ENCODE data around the gene TRABD2B.

Gene TRABD2B

DNA sequence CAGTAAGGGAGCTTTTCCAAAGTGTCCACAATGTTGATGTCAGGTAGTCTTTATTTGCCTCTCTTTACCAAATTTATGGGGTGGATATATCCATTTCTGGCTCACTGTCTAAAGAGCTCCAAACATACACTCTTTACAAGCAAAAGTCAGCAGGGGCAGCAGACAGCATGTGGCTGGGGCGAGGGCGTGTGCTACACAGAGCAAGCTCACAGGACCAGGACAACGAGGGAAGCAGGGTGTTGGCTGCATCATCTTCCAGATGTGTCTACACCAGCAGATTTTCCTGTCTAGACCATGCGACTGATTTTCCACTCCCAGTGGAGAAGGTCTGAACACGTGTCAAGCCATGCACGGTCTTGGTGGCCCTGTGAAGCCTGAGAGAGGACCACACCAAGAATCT is 123.8 kb downstream of the TRABD2B start:
- DNase-seq = no peak

DNA sequence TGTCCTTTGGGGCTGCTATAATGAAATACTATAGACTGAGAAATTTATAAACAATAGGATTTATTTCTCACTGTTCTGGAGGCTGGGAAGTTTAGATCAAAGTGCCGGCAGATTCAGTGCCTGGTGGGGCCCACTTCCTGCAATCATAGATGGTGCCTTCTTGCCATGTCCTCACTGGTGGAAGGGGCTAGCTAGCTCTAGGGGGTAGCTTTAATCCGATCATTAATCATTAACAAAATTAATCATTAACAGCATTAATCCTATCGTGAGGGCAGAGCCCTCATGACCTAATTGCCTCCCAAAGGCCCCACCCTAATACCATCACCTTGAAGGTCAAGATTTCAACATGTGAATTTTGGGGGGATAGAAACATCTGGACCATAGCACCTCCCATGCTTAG is 124.3 kb downstream of the TRABD2B start:
- DNase-seq = no peak

DNA sequence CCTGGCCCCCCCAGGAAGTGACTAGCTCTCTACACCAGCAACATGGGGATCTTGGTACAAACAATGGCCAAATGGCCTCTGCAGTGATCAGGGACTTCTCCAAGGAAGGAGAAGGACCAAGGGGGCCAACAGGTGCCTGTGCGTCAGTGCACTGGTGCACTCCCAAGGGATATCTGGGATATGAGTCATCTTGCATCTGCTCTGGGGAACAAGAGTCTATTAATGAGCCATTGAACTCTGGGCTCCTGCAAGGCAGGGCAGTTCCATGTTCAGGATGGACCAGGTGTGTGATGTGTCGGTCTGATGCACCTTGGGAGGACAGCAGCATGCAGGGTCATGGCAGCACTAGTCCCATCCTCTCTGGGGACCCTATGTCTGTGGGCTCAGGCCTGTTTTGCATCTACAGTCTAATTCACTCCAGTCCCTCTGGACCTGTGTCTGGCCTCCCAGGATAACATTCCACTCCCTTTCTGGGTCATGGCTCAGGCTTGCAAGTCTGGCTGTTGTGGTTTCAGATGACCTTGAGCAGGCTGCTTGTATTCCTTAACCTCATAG is 125.3 kb downstream of the TRABD2B start:
- DNase-seq = no peak

DNA sequence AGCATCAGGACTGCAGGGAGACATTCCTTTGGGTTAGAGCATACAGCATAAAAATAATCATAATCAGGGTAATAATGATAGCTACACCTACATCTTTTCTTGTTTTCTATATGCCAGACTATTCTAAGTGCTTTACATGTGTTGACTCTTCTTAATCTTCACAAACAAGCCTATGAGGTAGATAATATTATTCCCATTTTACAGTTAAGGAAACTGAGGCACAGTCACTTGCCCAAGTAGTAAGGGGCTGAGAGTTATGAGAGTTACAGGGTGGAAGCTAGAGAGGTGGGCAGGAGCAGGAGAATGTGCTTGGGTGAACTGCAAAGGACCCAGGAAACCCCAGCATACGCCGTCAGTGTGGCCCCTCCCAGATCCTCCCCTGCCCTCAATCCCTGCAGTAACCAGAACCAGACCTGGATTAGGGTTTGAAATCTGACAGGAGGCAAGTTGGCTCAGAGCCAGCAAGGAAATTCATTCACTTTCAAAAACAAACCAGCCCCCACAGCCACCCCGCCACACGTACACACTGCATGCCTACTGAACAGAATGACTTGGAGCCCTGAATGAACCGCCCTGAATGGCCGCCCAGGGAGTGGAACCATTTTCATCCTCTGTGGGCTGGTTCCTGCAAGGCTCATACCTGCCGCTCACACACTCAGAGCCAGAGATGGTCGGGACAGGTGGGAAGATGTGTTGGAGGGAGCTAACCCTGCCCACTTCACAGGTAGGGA is 126.1 kb downstream of the TRABD2B start:
- DNase-seq = no peak

DNA sequence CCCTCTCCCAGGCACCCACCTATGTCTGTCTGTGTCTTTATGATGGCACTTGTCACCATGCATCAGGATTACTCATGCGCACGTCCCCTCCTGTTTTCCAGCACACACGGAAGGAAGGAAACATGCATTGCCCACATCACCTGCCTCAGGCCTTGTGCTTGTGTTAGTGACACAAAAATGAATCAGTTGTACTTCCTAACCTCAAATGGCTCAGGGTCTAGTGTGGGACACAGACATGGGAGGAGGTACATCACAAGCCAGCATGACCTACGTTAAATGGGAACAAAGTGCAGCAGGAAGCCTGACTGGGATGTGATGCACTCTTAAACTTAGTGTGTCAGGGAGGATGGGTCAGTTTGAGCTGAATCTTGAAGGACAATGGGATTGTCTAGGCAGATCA is 126.7 kb downstream of the TRABD2B start:
- no peak for DNase-seq

DNA sequence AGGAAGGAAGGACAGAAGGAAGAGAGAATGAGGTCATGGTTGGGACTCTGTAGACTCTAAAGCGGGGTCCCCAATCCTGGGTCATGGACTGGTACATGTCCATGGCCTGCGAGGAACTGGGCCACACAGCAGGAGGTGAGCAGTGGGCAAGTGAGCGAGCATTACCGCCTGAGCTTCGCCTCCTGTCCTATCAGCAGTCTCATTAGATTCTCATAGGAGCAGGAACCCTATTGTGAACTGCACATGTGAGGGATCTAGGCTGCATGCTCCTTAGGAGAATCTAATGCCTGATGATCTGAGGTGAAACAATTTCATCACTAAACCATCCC is 128.9 kb downstream of the TRABD2B start:
- DNase-seq = no peak

DNA sequence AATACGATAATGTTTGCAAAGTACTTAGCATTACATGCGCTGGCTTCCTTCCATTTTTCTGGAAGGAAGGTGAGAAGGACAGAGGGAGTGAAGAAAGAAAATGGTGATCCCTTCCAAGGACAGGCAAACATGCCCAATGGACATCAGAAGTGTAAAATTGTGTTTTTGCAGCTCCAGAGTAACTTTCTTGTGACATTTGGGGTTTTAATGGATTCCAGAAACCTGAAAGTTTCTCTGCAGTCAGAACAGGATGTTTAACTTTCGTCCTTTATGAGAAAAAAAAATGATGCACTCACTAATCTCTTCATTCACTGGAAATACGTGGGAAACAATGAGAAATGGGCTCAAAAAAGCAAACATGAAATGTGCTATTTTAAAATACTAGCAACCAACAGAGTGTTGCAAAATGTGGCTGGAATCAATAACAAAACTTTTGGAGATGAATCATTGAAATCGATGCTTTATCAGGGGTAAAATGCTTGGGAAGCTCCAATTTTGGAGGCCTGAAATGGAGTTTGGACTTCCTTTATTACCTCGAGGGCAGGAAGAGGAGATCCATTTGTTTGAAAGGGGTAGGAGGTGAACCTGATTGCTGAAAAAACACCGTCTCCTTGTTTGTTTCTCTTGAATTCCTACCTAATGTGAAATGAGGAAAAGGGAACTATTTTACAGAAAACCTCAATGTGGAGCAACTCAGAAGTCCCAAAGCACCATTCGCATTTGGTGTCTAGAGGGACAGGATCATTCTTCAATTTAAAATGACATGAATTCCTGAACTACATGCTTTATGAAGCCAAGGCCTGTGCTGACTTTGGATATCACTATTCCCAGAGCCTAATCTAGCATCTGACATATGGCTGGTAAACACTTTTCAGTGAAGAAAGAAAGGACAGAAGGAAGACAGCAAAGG is 129.5 kb downstream of the TRABD2B start:
- DNase-seq = no peak

DNA sequence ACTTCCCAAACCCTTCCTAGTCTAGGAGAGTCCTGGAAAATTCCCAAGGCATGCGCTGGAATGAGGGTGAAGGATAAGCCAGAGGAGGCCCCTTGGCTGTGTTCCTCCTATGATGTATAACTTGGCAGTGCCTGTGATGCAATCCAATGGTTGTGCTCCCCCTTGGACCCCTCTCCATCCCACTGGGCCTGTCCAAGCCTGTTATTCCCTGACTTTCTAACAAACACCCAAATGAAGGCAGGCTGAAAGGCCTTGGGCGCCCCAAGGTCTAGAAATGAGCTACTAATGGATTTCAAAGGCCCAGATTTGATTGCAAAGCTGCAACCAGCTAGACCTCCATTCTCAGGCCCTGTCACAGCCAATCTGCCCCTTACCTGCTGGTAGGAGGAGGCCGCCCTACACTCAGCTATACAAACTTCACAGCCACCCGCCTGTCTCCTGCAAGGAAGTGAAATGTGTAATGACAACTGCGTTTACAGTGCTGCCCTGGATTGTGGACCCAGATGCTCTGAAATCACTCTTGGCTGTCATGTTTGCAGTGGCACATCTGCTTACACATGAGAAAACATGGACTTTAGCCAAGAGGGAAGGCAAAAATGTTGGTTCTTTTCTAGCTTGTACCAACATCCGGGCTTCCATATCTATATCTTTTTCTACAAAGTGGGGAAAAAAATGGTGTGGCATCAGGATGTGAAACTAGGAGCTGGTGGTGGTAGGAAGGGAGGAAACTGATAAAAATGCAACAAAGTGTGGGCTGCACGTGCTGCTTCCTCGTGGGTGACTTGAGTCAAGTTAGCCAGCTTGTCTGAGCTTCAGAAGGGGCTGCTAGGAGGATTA is 130.4 kb downstream of the TRABD2B start:
- DNase-seq = no peak

DNA sequence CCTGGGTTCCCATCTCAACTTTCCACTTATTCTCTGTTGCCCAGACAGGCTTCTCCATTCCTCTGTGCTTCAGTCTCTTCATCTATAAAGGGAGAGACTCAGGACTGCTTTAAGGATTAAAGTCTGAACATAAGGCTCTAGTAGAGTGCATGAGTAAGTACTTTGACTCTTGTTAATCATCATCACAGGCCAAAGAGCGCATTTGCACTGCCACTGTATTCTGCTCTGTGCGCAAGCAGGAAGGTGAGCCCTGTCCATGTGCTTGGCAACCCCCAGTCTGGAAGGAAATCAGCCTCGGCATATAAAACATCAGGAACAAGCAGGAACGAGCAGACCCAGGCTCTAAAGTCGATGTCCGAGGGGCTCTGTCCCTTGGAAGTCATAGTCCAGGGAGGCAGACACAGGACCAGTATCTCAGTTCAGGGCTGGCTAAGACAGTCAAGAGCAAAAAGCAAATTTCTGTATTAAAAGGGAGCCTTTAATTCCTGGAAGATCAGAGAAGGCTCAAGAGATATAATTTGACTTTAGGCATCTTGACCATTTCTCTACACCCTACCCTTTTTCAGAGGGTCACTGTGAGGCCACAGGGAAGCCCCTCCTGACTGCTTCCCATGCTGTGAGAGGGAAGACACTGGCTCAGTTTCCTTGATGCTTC is 131.2 kb downstream of the TRABD2B start:
- DNase-seq = no peak

DNA sequence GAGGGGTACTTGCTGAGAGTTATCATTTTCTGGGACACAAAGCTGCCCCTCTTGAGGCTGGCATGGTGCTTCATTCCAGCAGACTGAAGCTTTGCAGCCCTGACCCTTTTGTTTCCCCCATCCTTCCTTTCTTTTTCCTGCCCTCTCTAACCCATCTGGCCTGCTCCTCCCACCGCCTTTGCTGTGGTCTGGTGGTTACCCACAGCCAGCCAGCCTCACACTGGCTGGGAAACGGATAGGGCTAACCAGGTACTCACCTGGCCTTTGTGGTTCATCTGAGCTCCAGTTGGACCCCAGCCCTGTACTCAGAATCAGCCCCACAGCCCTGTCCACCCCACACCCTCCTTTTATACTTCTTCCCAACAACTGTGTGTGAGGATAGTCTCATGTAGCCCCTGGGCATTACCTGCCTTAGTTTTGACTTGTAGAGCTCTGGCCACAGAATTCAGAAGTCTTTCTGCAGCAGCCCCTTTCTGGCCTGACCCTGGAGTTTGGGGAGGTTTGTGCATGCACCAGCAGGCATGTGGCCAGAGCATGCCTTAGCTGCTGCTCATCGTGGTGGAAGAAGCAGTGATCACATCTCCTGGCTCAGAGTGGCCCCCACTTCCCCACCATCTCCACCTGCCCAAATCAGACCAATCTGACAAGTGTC is 138.0 kb downstream of the TRABD2B start:
- DNase-seq = no peak

DNA sequence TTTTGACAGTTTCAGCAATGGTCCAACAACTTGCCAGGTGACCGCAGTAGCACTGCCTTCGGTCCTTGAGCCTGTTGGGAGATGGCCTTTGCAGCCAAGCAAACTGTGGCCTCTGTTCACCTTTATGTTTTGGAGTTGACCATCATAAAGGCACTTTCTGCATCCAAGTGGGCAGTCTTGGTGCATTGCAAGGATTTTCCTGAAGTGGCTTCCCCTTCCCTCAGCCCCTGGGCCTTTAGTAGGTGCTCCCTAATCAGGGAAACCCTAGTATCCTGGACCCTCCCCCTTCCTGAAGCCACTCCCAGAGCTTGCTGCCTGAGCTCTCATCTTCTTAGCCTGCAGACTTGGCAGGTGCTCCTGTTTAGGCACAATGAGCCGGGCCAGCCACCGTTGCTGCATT is 140.2 kb downstream of the TRABD2B start:
- no peak for DNase-seq

DNA sequence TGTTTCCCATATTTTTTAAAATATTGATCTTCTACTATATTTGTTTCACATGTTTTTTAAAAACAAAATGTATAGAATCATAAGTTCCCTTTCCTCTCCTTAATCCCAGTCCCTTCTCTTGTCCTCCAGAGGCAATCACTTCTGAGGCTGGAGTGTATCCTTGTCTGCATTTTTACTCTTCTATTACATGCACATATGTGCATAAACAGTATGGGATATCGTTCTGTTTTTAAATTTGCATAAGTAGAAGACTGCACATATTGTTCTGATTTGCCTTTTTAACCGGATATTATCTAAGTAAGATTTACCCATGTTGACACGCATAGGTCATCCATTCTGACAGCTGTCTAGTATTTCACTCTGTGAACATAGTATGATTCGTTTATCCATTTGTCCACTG is 142.0 kb downstream of the TRABD2B start:
- no peak for DNase-seq

DNA sequence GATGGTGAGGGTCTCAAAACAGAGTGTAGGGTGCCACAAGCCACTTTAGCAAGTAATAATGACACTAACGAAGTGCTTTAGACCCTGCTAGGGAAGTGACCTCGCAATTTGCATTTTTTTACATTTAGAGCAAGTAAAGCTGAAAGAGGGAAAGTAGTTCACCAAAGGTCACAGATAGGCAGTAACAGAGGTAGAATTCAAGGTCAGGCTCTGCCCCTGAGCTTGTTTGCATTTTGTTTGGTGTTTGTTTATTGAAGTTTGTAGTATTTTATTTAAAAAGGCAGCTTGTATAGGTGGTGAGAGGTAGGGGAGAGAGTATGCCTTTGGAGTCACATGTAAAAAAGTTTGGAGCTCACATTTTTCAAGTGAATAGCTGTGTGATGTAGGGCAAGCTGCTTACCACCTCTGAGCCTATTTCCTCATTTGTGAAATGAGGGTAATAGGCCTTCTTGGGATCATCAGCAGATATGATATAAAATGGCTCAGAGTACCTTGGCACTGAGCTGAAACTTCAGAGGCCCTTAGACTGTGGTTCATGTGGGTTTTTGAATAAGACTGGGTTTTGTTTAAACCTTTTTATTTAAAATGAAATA is 142.5 kb downstream of the TRABD2B start:
- DNase-seq = no peak

DNA sequence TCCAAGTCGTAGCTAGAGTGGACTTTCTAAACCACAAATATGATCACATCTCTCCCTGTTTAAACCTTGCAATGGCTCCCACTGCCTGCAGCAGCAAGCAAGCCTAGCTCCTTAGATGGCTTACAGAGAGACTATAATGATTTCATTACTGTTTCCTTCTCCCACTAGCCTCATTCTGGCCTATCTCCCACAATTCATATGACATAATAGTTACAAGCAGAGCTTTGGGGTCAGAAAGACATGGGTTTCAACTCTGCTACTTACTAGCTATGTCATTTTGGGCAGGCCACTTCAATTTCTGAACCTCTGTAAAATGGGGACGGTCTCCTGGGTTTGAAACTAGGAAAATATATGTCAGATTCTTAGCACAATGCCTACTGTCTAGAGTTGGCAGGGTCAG is 143.3 kb downstream of the TRABD2B start:
- DNase-seq = no peak

DNA sequence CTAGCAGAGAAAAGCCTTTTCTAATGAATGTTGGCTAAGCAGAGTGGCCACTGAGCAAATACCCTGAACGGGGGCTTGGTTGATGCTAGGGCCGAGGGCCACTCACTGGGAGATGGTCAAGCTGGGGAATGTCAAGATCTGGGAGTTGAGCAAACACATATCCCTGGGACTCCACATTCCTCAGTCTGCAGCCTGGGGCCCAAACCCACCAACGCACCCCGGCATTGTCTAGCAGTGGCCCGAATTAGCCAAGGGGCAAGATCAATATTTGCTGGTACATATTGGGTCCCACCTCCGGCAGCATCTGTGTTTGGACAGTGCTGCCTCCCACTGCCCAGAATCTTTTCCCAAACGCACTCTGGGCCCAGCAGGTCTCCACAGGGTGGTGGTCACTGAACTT is 144.1 kb downstream of the TRABD2B start:
- no peak for DNase-seq

DNA sequence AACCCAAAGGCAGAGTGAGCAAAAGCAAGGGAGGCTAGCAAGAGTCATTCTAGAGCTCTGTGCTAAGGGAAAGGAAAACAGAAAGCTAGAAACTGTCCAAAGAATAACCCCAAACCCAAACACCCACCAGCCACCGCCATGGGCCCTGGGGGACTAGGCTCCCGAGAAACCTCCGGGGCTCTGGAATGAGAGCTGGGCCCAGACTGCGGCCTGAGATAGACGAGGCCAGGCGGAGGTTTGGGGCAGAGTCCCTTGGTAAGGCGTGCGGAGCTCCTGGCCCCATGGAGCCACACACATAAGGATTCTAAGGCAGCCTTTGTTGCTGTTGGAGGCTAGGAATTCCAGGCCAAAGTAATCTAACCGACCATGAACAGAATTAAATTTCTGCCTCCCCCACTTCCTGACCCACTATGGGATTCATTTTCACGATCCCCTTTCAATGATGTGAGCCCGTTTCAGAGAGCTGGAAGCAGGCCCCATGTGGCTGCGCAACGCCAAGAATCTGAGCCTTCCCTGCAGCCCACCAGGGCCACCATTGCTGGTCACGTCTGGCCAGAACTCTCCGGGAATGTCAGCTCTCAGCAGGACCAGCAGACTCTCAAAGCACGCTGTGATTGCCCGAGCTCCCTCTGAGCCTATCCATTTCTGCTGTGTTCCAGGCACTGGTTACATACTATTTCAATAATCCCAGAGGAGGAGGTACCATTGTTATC is 145.0 kb downstream of the TRABD2B start:
- no peak for DNase-seq

DNA sequence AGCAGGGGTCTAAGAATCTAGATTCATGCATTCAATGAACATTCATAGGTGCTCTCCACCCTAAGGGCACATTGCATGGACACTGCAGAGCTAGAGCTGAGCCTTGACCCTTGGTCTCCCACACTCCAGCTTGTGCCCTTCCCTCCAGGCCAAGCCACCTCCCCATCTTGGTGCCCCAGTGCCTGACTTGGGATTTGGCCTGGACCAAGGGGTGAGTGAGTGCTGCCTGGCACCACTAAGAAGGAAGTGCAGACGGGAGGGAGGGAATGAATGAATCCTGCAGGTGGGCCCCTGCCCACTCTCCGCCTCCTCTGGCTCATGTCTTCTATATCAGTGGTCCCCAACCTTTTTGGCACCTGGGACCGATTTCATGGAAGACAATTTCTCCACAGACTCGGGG is 146.7 kb downstream of the TRABD2B start:
- DNase-seq = no peak

DNA sequence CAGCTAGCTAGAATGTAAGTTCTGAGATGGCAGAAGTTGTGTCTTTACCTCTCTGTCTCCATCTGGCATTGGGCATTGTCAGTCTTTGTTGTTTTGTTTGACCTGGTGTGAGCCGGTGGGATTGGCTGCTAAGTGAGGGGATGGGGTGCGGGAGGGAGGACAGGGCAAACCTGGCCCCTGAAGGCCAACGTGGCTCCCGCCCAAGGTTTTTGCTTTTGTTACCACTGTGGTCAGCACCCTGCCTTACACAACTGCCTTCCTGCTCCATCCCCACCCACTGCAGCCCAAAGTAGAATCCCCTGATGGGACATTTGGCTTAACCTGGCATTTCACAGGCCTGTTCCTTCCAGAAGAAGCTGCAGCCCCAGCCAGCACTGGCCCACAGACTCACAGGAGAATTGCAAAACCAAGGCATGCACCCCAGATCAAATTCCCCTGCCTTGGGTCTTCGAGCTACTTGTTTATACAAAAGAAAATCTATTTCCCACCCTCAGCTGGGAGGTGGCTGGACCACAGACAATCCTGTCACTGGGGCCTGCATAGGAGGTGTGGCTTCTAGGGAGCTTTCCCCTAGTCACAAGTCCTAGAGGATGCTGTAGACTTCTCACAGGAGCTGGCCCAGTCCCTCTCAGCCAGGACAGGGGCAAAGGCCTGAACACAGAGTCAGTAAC is 147.5 kb downstream of the TRABD2B start:
- DNase-seq = no peak

DNA sequence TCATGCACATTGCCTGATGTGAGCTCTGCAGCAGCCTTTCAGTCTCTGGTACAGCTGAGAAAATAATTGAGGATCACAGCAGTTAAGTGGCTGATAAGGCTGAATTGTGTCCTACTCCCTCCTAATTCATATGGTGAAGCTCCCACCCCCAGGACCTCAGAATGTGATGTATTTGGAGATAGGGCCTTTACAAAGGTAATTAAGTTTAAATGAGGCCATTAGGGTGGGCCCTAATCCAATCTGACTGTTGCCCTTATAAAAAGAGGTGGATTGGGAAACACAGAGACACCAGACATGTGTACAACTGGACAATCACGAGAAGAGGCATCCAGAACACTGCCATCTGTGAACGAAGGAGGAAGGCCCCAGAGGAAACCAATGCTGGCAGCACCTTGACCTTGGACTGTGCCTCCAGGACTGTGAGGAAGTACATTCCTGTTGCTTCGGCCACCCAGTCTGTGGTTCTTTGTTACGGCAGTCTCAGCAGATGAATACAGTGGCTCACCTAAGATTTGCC is 148.1 kb downstream of the TRABD2B start:
- DNase-seq = no peak

DNA sequence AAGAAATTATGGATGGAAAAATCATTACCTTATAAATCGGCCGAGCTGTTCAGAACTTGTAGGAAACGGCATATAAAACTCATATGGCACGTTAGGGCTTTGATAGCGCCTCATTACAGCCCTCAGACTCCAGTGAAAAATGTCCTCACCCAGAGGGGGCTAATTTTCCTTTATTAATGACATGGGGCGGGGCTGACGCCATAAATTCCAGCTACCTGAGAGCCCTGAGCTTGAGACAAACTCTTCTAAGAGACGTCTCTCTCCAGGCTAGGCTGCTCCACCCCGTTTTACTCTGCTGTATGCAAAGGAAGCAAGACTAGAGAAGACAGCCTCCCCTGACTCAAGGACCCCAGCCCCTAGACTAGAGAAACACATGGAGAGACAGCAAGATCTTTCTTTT is 149.4 kb downstream of the TRABD2B start:
- no peak for DNase-seq

Data from activated CD4-positive, alpha-beta T cell treated with anti-CD3 and anti-CD28 coated beads for 4 hours (primary cell).